WTC11 (cell line): ENCODE results near the gene RBM19.

Experiments used
- CREM ChIP-seq: sonication (generic); formaldehyde crosslinking; IDR thresholded peaks from 2 replicates; pipeline ENCODE4 v1.8.1; 2022; ENCODE audit warnings: mild to moderate bottlenecking, missing genetic modification reagents, moderate library complexity
- HMGA2 ChIP-seq: fragments of 250-450 bp; sonication (Bioruptor Pico); IDR thresholded peaks from 2 replicates; pipeline ENCODE4 v1.4.0; 2021; ENCODE audit warnings: mild to moderate bottlenecking, moderate library complexity
- NR2C2 ChIP-seq: sonication (generic); formaldehyde crosslinking; IDR thresholded peaks from 2 replicates; pipeline ENCODE4 v1.8.0; 2022; ENCODE audit warnings: mild to moderate bottlenecking, missing genetic modification reagents
- SP1 ChIP-seq: sonication (generic); formaldehyde crosslinking; conservative IDR thresholded peaks from 2 replicates; pipeline ENCODE4 v1.8.1; 2022; ENCODE audit warnings: missing genetic modification reagents
- ZNF219 ChIP-seq: sonication (generic); formaldehyde crosslinking; IDR thresholded peaks from 2 replicates; pipeline ENCODE4 v1.8.0; 2023; ENCODE audit warnings: missing genetic modification reagents, mild to moderate bottlenecking, borderline replicate concordance
- TF ChIP-seq, protein P1 (sequence below): fragments of 200-600 bp; IDR thresholded peaks from 2 replicates; pipeline ENCODE4 v1.8.0; 2022; ENCODE audit warnings: antibody characterized with exemption
- TF ChIP-seq, protein P2 (sequence below): sonication (generic); formaldehyde crosslinking; IDR thresholded peaks from 2 replicates; pipeline ENCODE4 v1.8.1; 2023; ENCODE audit warnings: mild to moderate bottlenecking, missing genetic modification reagents, moderate library complexity
- TF ChIP-seq, protein P3 (sequence below): sonication (generic); formaldehyde crosslinking; IDR thresholded peaks from 2 replicates; pipeline ENCODE4 v1.8.0; 2022; ENCODE audit warnings: mild to moderate bottlenecking, missing genetic modification reagents

DNA sequence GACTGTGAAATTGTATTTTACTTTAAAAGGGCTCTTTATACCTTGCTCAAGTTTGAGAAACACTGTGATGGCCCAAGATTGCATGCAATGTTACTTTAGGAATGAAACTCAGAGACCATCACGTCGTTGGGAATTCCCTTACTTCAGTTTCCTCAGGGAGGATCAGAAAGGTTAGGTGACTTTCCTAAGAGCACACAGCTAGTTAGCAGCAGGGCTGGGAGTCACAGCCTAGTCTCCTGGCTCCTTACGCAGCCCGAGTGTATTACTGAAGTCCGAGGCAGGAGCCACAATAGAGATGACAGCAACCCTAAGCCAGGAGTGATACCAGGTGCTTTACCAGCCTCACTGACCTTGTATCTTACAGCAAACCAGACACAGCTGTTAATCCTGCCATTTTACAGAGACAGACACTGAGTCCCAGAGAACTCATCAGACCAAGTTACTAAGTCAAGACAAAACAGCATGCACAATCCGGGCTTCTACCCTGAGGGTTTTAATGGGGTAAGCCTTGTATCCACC is 67.0 kb downstream of the RBM19 start:
- no peak for TF ChIP-seq SP1 (CRISPR knock-in tag)
- TF ChIP-seq, protein P1, sequence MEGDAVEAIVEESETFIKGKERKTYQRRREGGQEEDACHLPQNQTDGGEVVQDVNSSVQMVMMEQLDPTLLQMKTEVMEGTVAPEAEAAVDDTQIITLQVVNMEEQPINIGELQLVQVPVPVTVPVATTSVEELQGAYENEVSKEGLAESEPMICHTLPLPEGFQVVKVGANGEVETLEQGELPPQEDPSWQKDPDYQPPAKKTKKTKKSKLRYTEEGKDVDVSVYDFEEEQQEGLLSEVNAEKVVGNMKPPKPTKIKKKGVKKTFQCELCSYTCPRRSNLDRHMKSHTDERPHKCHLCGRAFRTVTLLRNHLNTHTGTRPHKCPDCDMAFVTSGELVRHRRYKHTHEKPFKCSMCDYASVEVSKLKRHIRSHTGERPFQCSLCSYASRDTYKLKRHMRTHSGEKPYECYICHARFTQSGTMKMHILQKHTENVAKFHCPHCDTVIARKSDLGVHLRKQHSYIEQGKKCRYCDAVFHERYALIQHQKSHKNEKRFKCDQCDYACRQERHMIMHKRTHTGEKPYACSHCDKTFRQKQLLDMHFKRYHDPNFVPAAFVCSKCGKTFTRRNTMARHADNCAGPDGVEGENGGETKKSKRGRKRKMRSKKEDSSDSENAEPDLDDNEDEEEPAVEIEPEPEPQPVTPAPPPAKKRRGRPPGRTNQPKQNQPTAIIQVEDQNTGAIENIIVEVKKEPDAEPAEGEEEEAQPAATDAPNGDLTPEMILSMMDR = no peak
- TF ChIP-seq CREM = no peak
- TF ChIP-seq, protein P2, sequence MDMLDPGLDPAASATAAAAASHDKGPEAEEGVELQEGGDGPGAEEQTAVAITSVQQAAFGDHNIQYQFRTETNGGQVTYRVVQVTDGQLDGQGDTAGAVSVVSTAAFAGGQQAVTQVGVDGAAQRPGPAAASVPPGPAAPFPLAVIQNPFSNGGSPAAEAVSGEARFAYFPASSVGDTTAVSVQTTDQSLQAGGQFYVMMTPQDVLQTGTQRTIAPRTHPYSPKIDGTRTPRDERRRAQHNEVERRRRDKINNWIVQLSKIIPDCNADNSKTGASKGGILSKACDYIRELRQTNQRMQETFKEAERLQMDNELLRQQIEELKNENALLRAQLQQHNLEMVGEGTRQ = no peak
- TF ChIP-seq HMGA2 (CRISPR knock-in tag) = no peak
- TF ChIP-seq, protein P3, sequence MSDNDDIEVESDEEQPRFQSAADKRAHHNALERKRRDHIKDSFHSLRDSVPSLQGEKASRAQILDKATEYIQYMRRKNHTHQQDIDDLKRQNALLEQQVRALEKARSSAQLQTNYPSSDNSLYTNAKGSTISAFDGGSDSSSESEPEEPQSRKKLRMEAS = no peak
- TF ChIP-seq NR2C2 (CRISPR knock-in tag) = no peak
- no peak for TF ChIP-seq ZNF219 (CRISPR knock-in tag)
